PC-3 (cell line): ENCODE measurements around the gene DNAJC5. TPM values are rescaled to one million over a fixed set of nuclear protein-coding genes. Genes with fewer than 3 reads are reported as not detected.
A peak's percentile ranks its signal among the peaks of the same experiment; 100 is the strongest.

Experiments
- ATAC-seq: fragments of 200-7000 bp; cut with Tn5 transposase; 2 replicates; pipeline ENCODE4 v1.9.1; 2020; ENCODE audit warnings: mild to moderate bottlenecking, moderate library complexity
- BruUV-seq: library from RNA; stranded (reverse); fragments of 400-500 nt; replicated peaks from 2 replicates; lab custom pipeline; 2021; lab: Mats Ljungman, UMichigan
- CTCF ChIA-PET: fragments of 300-600 bp; sonication (Branson Sonifier 250); formaldehyde crosslinking; loops from one replicate; lab custom pipeline; 2022; ENCODE audit warnings: antibody characterized with exemption; lab: Charles Lee
- POLR2A ChIA-PET: fragments of 300-600 bp; sonication (Branson Sonifier 250); formaldehyde crosslinking; loops from one replicate; lab custom pipeline; 2022; ENCODE audit warnings: antibody characterized with exemption; ENCODE audit not compliant: unreplicated experiment; lab: Charles Lee
- DNase-seq: peaks from one replicate; pipeline ENCODE4 v3.0.0-alpha.2; 2015
- H2AFZ ChIP-seq: fragments of 300-600 bp; sonication (generic); 2 replicates; pipeline ENCODE4 v1.6.0; 2016; ENCODE audit warnings: antibody characterized with exemption, low read length
- H3F3A ChIP-seq: fragments of 300-600 bp; sonication (generic); one replicate; pipeline ENCODE4 v1.6.0; 2017; ENCODE audit warnings: antibody characterized with exemption, low read length, control low read depth, mild to moderate bottlenecking; ENCODE audit not compliant: unreplicated experiment
- H3K27ac ChIP-seq: fragments of 300-600 bp; sonication (generic); 2 replicates; pipeline ENCODE4 v1.5.1; 2016; ENCODE audit warnings: mild to moderate bottlenecking, low read length
- H3K27me3 ChIP-seq: fragments of 300-600 bp; sonication (generic); 2 replicates; pipeline ENCODE4 v1.6.1; 2016; ENCODE audit warnings: low read length, mixed read lengths
- H3K36me3 ChIP-seq: fragments of 300-600 bp; sonication (generic); 2 replicates; pipeline ENCODE4 v1.6.1; 2016; ENCODE audit warnings: low read depth, mixed run types, low read length, mixed read lengths
- H3K4me1 ChIP-seq: fragments of 300-600 bp; sonication (generic); 2 replicates; pipeline ENCODE4 v1.5.1; 2016; ENCODE audit warnings: low read length; ENCODE audit not compliant: insufficient read depth
- H3K4me2 ChIP-seq: fragments of 300-600 bp; sonication (generic); 2 replicates; pipeline ENCODE4 v1.6.0; 2016; ENCODE audit warnings: low read length
- H3K4me3 ChIP-seq: fragments of 300-600 bp; sonication (generic); 2 replicates; pipeline ENCODE4 v1.5.1; 2016; ENCODE audit warnings: mild to moderate bottlenecking, low read length, mixed read lengths
- H3K79me2 ChIP-seq: fragments of 300-600 bp; sonication (generic); 2 replicates; pipeline ENCODE4 v1.6.1; 2017; ENCODE audit warnings: low read length, mixed read lengths
- H3K9ac ChIP-seq: fragments of 300-600 bp; sonication (generic); 2 replicates; pipeline ENCODE4 v1.6.0; 2016; ENCODE audit warnings: mild to moderate bottlenecking, low read length
- H3K9me2 ChIP-seq: fragments of 300-600 bp; sonication (generic); replicated peaks from 2 replicates; pipeline ENCODE4 v1.6.1; 2016; ENCODE audit warnings: mixed run types, low read length, mixed read lengths
- H3K9me3 ChIP-seq: fragments of 300-600 bp; sonication (generic); 2 replicates; pipeline ENCODE4 v1.6.1; 2016; ENCODE audit warnings: low read length, mixed read lengths
- H4K20me1 ChIP-seq: fragments of 300-600 bp; sonication (generic); 2 replicates; pipeline ENCODE4 v1.6.1; 2016; ENCODE audit warnings: low read length, mixed read lengths
- EZH2 ChIP-seq: fragments of 300-600 bp; sonication (generic); IDR thresholded peaks from one replicate; pipeline ENCODE4 v1.6.1; 2017; ENCODE audit warnings: antibody characterized with exemption, mild to moderate bottlenecking, low read length; ENCODE audit not compliant: unreplicated experiment
- EZH2phosphoT487 ChIP-seq: fragments of 300-600 bp; sonication (generic); IDR thresholded peaks from 2 replicates; pipeline ENCODE4 v1.6.1; 2018; ENCODE audit warnings: mild to moderate bottlenecking, antibody characterized with exemption, low read length, borderline replicate concordance
- intact Hi-C: fragments of 100-400 bp; cut with micrococcal nuclease; formaldehyde crosslinking; loops from 2 replicates; pipeline ENCODE4 v1.9.0; 2023
- total RNA-seq: library from RNA; depleted of rRNA; stranded (reverse); fragments of >200 nt; gene quantifications from 2 replicates; pipeline ENCODE4 v1.2.3, GENCODE V29; 2014
- TF ChIP-seq, protein P1 (sequence below): fragments of 300-600 bp; sonication (generic); conservative IDR thresholded peaks from 2 replicates; pipeline ENCODE4 v1.5.1; 2017; ENCODE audit warnings: antibody characterized with exemption, low read depth, mild to moderate bottlenecking, low read length

DNAJC5 gene
- total RNA-seq, 1 experiment from 2014 or later: 73.7 TPM

GRCh38 chr20:63884506-63885263 is 10.2 kb upstream of the DNAJC5 start:
- BruUV-seq: no TSS peak
- peaks cover 56% of the 10 kb centered on the region for H3K36me3 ChIP-seq
- H3K9me2 ChIP-seq: no peaks in the 10 kb centered on the region
- ChIA-PET POLR2A (no interaction called here), CTCF (no interaction called here)
- H3F3A ChIP-seq: no peaks in the 10 kb centered on the region
- TF ChIP-seq EZH2 (no peak), EZH2phosphoT487 (no peak)
- TF ChIP-seq, protein P1, sequence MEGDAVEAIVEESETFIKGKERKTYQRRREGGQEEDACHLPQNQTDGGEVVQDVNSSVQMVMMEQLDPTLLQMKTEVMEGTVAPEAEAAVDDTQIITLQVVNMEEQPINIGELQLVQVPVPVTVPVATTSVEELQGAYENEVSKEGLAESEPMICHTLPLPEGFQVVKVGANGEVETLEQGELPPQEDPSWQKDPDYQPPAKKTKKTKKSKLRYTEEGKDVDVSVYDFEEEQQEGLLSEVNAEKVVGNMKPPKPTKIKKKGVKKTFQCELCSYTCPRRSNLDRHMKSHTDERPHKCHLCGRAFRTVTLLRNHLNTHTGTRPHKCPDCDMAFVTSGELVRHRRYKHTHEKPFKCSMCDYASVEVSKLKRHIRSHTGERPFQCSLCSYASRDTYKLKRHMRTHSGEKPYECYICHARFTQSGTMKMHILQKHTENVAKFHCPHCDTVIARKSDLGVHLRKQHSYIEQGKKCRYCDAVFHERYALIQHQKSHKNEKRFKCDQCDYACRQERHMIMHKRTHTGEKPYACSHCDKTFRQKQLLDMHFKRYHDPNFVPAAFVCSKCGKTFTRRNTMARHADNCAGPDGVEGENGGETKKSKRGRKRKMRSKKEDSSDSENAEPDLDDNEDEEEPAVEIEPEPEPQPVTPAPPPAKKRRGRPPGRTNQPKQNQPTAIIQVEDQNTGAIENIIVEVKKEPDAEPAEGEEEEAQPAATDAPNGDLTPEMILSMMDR: no peak
- H2AFZ ChIP-seq: no peak overlapping the region
- H4K20me1 ChIP-seq: peaks cover 31% of the 10 kb centered on the region
- DNase-seq (no peak), ATAC-seq (peak; percentile 9; the same call in 1 of the 2 replicates)
- H3K27ac ChIP-seq: no peak overlapping the region
- H3K9me3 ChIP-seq: no peaks in the 10 kb centered on the region
- no peak overlapping the region for H3K4me3 ChIP-seq
- H3K79me2 ChIP-seq: peaks cover 56% of the 10 kb centered on the region
- no peaks in the 10 kb centered on the region for H3K27me3 ChIP-seq
- H3K9ac ChIP-seq: no peak overlapping the region
- no peak overlapping the region for H3K4me2 ChIP-seq
- intact Hi-C loops: no loop called here
- H3K4me1 ChIP-seq: peaks cover 19% of the 10 kb centered on the region

DNA sequence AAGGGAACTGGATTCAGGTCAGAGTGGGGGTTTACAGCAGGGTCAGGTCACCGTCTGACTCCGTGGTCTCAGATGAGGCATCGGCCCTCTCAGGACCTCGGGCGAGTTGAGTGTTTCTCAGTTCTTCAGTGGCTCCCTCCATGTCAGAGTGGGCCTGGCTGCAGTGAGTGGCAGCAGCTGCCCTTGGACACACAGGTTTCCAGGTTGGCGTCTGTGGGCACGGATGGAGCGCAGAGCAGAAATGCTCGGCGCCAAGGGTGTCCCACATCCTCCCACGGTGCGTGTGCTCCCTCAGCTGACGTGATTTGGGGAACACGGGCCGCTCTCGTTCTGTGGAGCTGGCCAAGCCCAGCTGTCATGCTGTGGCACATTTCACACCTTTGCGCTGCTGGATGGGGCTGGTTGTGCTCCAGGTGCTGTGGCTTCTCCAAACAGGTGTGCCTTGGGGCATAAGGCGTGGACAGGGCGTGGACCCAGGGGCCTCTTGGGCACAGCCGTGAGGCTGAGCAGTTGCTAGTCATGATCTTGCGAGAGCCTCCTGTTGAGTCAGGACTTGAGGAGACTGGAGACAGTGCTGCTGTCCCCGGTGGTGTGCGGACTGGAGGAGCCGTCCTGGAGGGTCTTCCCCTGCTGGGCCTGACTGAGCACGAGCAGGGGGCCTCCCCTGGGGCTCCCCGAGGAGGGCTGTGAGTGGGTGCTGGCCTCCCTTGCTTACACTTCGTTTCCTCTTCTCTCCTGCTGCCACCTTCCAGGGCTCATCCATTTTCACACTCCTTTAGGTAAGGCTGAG is 9.5 kb upstream of the DNAJC5 start:
- H3K36me3 ChIP-seq: peaks cover 64% of the 10 kb centered on the region
- H3K4me3 ChIP-seq: no peak overlapping the region
- peak; percentile 61 for ATAC-seq
- H3K9ac ChIP-seq: no peak overlapping the region
- H4K20me1 ChIP-seq: peaks cover 31% of the 10 kb centered on the region
- no peaks in the 10 kb centered on the region for H3F3A ChIP-seq
- H3K9me3 ChIP-seq: no peaks in the 10 kb centered on the region
- H2AFZ ChIP-seq: no peak overlapping the region
- H3K27ac ChIP-seq: peak overlapping the region; percentile 26; the same call in 1 of the 2 replicates
- intact Hi-C loops: no loop called here
- H3K4me2 ChIP-seq: no peak overlapping the region
- CTCF ChIA-PET: no interaction called here
- BruUV-seq: no TSS peak
- H3K27me3 ChIP-seq: no peaks in the 10 kb centered on the region
- POLR2A ChIA-PET: no interaction called here
- no peaks in the 10 kb centered on the region for H3K9me2 ChIP-seq
- TF ChIP-seq, protein P1: no peak
- TF ChIP-seq EZH2phosphoT487: no peak
- no peak for TF ChIP-seq EZH2
- peak; percentile 59 for DNase-seq
- peaks cover 21% of the 10 kb centered on the region for H3K4me1 ChIP-seq
- H3K79me2 ChIP-seq: peaks cover 56% of the 10 kb centered on the region
